ENCODE data around the gene CCND1. TPM values are rescaled to one million over a fixed set of nuclear protein-coding genes. Genes with fewer than 3 reads are reported as not detected.
A peak's percentile ranks its signal among the peaks of the same experiment; 100 is the strongest.
"Not testable (repeated sequence)": the region's sequence is repeated elsewhere in the genome, so short reads cannot be mapped to it uniquely, and the experiment has no call there.

CCND1 gene
- total RNA-seq, 2 experiments from 2014 or later: 0.44 TPM; not detected in 1

- H4K20me1 ChIP-seq (ENCODE audit: insufficient read depth, low read length): no peaks in the 10 kb centered on the region
- no TSS peak for BruUV-seq (replicated peaks)
- TF ChIP-seq EZH2phosphoT487 (IDR thresholded peaks at IDR 0.05; ENCODE audit: borderline replicate concordance, low read depth, low read length): no peak
- TF ChIP-seq, protein P1, sequence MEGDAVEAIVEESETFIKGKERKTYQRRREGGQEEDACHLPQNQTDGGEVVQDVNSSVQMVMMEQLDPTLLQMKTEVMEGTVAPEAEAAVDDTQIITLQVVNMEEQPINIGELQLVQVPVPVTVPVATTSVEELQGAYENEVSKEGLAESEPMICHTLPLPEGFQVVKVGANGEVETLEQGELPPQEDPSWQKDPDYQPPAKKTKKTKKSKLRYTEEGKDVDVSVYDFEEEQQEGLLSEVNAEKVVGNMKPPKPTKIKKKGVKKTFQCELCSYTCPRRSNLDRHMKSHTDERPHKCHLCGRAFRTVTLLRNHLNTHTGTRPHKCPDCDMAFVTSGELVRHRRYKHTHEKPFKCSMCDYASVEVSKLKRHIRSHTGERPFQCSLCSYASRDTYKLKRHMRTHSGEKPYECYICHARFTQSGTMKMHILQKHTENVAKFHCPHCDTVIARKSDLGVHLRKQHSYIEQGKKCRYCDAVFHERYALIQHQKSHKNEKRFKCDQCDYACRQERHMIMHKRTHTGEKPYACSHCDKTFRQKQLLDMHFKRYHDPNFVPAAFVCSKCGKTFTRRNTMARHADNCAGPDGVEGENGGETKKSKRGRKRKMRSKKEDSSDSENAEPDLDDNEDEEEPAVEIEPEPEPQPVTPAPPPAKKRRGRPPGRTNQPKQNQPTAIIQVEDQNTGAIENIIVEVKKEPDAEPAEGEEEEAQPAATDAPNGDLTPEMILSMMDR (conservative IDR thresholded peaks at IDR 0.05; ENCODE audit: low read length): no peak
- no peaks in the 10 kb centered on the region for H3K36me3 ChIP-seq (ENCODE audit: insufficient read depth, low read length)
- no peaks in the 10 kb centered on the region for H3K4me1 ChIP-seq (ENCODE audit: insufficient read depth, low read length, poor library complexity, severe bottlenecking)
- CTCF ChIA-PET (ENCODE audit: unreplicated experiment): no interaction called here
- no peak overlapping the region for H3K27ac ChIP-seq (ENCODE audit: low read depth, low read length, poor library complexity, severe bottlenecking)
- 0 out of 2 replicates have a peak overlapping the region, but pooled peaks have one; percentile 26 for H3K4me2 ChIP-seq (ENCODE audit: low read length)
- no peak overlapping the region for H2AFZ ChIP-seq (ENCODE audit: low read length)
- no peaks in the 10 kb centered on the region for H3K9me2 ChIP-seq (ENCODE audit: insufficient read depth, low read length)
- H3K79me2 ChIP-seq (ENCODE audit: insufficient read depth, low read depth, low read length): no peaks in the 10 kb centered on the region
- H3K9me3 ChIP-seq (ENCODE audit: low read length): no peaks in the 10 kb centered on the region
- POLR2A ChIA-PET: no interaction called here
- intact Hi-C loops (cut with micrococcal nuclease; ENCODE audit: unreplicated experiment): no loop called here
- H3K4me3 ChIP-seq (ENCODE audit: low read depth, low read length, poor library complexity, severe bottlenecking): no peak overlapping the region
- no peak for DNase-seq (ENCODE audit: low spot score)
Measured at GRCh38 chr11:69685348-69685747, 44.4 kb downstream of the CCND1 start.

GRCh38 chr11:69686452-69686851 is 45.5 kb downstream of the CCND1 start:
- Histone ChIP-seq H3K4me2 (ENCODE audit: low read length) (no peak overlapping the region), H3K9me2 (ENCODE audit: insufficient read depth, low read length) (no peaks in the 10 kb centered on the region), H3K9me3 (ENCODE audit: low read length) (no peaks in the 10 kb centered on the region), H3K79me2 (ENCODE audit: insufficient read depth, low read depth, low read length) (no peaks in the 10 kb centered on the region), H2AFZ (ENCODE audit: low read length) (no peak overlapping the region), H3K4me1 (ENCODE audit: insufficient read depth, low read length, poor library complexity, severe bottlenecking) (no peaks in the 10 kb centered on the region), H4K20me1 (ENCODE audit: insufficient read depth, low read length) (no peaks in the 10 kb centered on the region), H3K36me3 (ENCODE audit: insufficient read depth, low read length) (no peaks in the 10 kb centered on the region), H3K4me3 (ENCODE audit: low read depth, low read length, poor library complexity, severe bottlenecking) (no peak overlapping the region), H3K27ac (ENCODE audit: low read depth, low read length, poor library complexity, severe bottlenecking) (no peak overlapping the region)
- POLR2A ChIA-PET: no interaction called here
- CTCF ChIA-PET (ENCODE audit: unreplicated experiment): no interaction called here
- intact Hi-C loops (cut with micrococcal nuclease; ENCODE audit: unreplicated experiment): loop anchor here (1.0 to 2.0 kb wide), 3 partner anchors 115 to 202 kb away; no protein-coding TSS in a partner anchor
- TF ChIP-seq, protein P1 (conservative IDR thresholded peaks at IDR 0.05; ENCODE audit: low read length): no peak
- TF ChIP-seq EZH2phosphoT487 (IDR thresholded peaks at IDR 0.05; ENCODE audit: borderline replicate concordance, low read depth, low read length): no peak
- no TSS peak for BruUV-seq (replicated peaks)
- DNase-seq (ENCODE audit: low spot score): no peak

- no peak overlapping the region for H3K4me3 ChIP-seq (ENCODE audit: low read depth, low read length, poor library complexity, severe bottlenecking)
- CTCF ChIA-PET (ENCODE audit: unreplicated experiment): no interaction called here
- H4K20me1 ChIP-seq (ENCODE audit: insufficient read depth, low read length): no peaks in the 10 kb centered on the region
- TF ChIP-seq, protein P1 (conservative IDR thresholded peaks at IDR 0.05; ENCODE audit: low read length): no peak
- no peak for TF ChIP-seq EZH2phosphoT487 (IDR thresholded peaks at IDR 0.05; ENCODE audit: borderline replicate concordance, low read depth, low read length)
- H3K9me3 ChIP-seq (ENCODE audit: low read length): no peaks in the 10 kb centered on the region
- no peaks in the 10 kb centered on the region for H3K9me2 ChIP-seq (ENCODE audit: insufficient read depth, low read length)
- BruUV-seq (replicated peaks): no TSS peak
- POLR2A ChIA-PET: no interaction called here
- no peak overlapping the region for H2AFZ ChIP-seq (ENCODE audit: low read length)
- intact Hi-C loops (cut with micrococcal nuclease; ENCODE audit: unreplicated experiment): loop anchor here (1.0 to 2.0 kb wide), 3 partner anchors 114 to 201 kb away; no protein-coding TSS in a partner anchor
- no peaks in the 10 kb centered on the region for H3K4me1 ChIP-seq (ENCODE audit: insufficient read depth, low read length, poor library complexity, severe bottlenecking)
- no peaks in the 10 kb centered on the region for H3K79me2 ChIP-seq (ENCODE audit: insufficient read depth, low read depth, low read length)
- no peaks in the 10 kb centered on the region for H3K36me3 ChIP-seq (ENCODE audit: insufficient read depth, low read length)
- no peak overlapping the region for H3K4me2 ChIP-seq (ENCODE audit: low read length)
- no peak overlapping the region for H3K27ac ChIP-seq (ENCODE audit: low read depth, low read length, poor library complexity, severe bottlenecking)
- no peak for DNase-seq (ENCODE audit: low spot score)
Measured at GRCh38 chr11:69686856-69687255, 45.9 kb downstream of the CCND1 start.

- H3K9me3 ChIP-seq (ENCODE audit: low read length); H3K4me1 ChIP-seq (ENCODE audit: insufficient read depth, low read length, poor library complexity, severe bottlenecking); H2AFZ ChIP-seq (ENCODE audit: low read length); DNase-seq (ENCODE audit: low spot score); H3K9me2 ChIP-seq (ENCODE audit: insufficient read depth, low read length); BruUV-seq (replicated peaks); H4K20me1 ChIP-seq (ENCODE audit: insufficient read depth, low read length); H3K4me3 ChIP-seq (ENCODE audit: low read depth, low read length, poor library complexity, severe bottlenecking); H3K27ac ChIP-seq (ENCODE audit: low read depth, low read length, poor library complexity, severe bottlenecking); POLR2A ChIA-PET; H3K4me2 ChIP-seq (ENCODE audit: low read length); CTCF ChIA-PET (ENCODE audit: unreplicated experiment); H3K36me3 ChIP-seq (ENCODE audit: insufficient read depth, low read length); H3K79me2 ChIP-seq (ENCODE audit: insufficient read depth, low read depth, low read length): not testable (repeated sequence)
- intact Hi-C loops (cut with micrococcal nuclease; ENCODE audit: unreplicated experiment): loop anchor here (2.0 kb wide), 1 partner anchor 155 kb away; no protein-coding TSS in a partner anchor
Measured at GRCh38 chr11:69687969-69688771, 47.2 kb downstream of the CCND1 start.

Measured in OCI-LY7 (cell line).